Osteocyte (in vitro differentiated cells): ENCODE results near the gene PYHIN1. TPM values are rescaled to one million over a fixed set of nuclear protein-coding genes. Genes with fewer than 3 reads are reported as not detected.
"Not testable (repeated sequence)": the region's sequence is repeated elsewhere in the genome, so short reads cannot be mapped to it uniquely, and the experiment has no call there.

Experiments
- DNase-seq: peaks from one replicate; pipeline ENCODE4 v3.0.0; 2021; ENCODE audit warnings: mixed read lengths; ENCODE audit not compliant: unreplicated experiment; ENCODE audit errors: extremely low spot score
- H3K27ac Mint-ChIP-seq: one replicate; pipeline ENCODE4 v1.8.0; 2021; ENCODE audit warnings: mild to moderate bottlenecking, mixed read lengths; ENCODE audit not compliant: unreplicated experiment
- H3K27me3 Mint-ChIP-seq: one replicate; pipeline ENCODE4 v1.8.0; 2021; ENCODE audit warnings: mixed read lengths; ENCODE audit not compliant: unreplicated experiment
- H3K36me3 Mint-ChIP-seq: one replicate; pipeline ENCODE4 v1.8.0; 2021; ENCODE audit warnings: mixed read lengths; ENCODE audit not compliant: unreplicated experiment
- H3K4me1 Mint-ChIP-seq: one replicate; pipeline ENCODE4 v1.8.0; 2021; ENCODE audit warnings: mixed read lengths; ENCODE audit not compliant: unreplicated experiment
- H3K4me3 Mint-ChIP-seq: one replicate; pipeline ENCODE4 v1.8.0; 2021; ENCODE audit warnings: mild to moderate bottlenecking, moderate library complexity, mixed read lengths; ENCODE audit not compliant: unreplicated experiment
- H3K9me3 Mint-ChIP-seq: one replicate; pipeline ENCODE4 v1.8.0; 2021; ENCODE audit warnings: mixed read lengths; ENCODE audit not compliant: unreplicated experiment
- CTCF ChIP-seq: fragments of 200-600 bp; sonication (generic); IDR thresholded peaks from 2 replicates; pipeline ENCODE4 v1.5.0; 2021; ENCODE audit warnings: antibody characterized with exemption, mild to moderate bottlenecking, moderate library complexity
- total RNA-seq: library from RNA; stranded (reverse); gene quantifications from 2 replicates; pipeline ENCODE4 v1.2.1, GENCODE V29; 2021

Gene PYHIN1
- total RNA-seq, 1 donor from 2014 or later: not detected

- Mint-ChIP-seq H3K36me3 (peaks cover 10% of the 10 kb centered on the region), H3K9me3 (no peaks in the 10 kb centered on the region), H3K27ac (peak overlapping the region; percentile 95), H3K27me3 (no peaks in the 10 kb centered on the region), H3K4me1 (peaks cover 38% of the 10 kb centered on the region), H3K4me3 (peak overlapping the region; percentile 83)
- no peak for TF ChIP-seq CTCF
- DNase-seq: no peak
Observed at GRCh38 chr1:159009287-159009686, 77.9 kb downstream of the PYHIN1 start.

- DNase-seq: no peak
- Mint-ChIP-seq H3K27ac (peak within 1 kb of the TSS; percentile 95), H3K4me1 (peaks cover 43% of the 10 kb centered on the region), H3K36me3 (peaks cover 15% of the 10 kb centered on the region), H3K9me3 (no peaks in the 10 kb centered on the region), H3K27me3 (no peaks in the 10 kb centered on the region), H3K4me3 (peak within 1 kb of the TSS; percentile 83)
- no peak for TF ChIP-seq CTCF
Observed at GRCh38 chr1:159009704-159010361, 78.5 kb downstream of the PYHIN1 start, which contains the start of gene IFI16. IFI16 (plus strand) TSS chr1:159009907; CDS start chr1:159014681, 4,774 bp downstream.

- Mint-ChIP-seq H3K27me3 (no peaks in the 10 kb centered on the region), H3K4me3 (peak overlapping the region; percentile 83), H3K36me3 (peaks cover 19% of the 10 kb centered on the region), H3K4me1 (peaks cover 48% of the 10 kb centered on the region), H3K9me3 (no peaks in the 10 kb centered on the region), H3K27ac (peak overlapping the region; percentile 95)
- TF ChIP-seq CTCF: no peak
- DNase-seq: no peak
Observed at GRCh38 chr1:159010391-159010790, 79.0 kb downstream of the PYHIN1 start.

- Mint-ChIP-seq H3K27ac (peak overlapping the region; percentile 95), H3K36me3 (peaks cover 25% of the 10 kb centered on the region), H3K4me3 (peak overlapping the region; percentile 83), H3K4me1 (peaks cover 52% of the 10 kb centered on the region)
- not testable (repeated sequence) for H3K27me3 Mint-ChIP-seq, DNase-seq, H3K9me3 Mint-ChIP-seq
Observed at GRCh38 chr1:159011001-159011400, 79.6 kb downstream of the PYHIN1 start.

- Mint-ChIP-seq H3K27me3 (no peaks in the 10 kb centered on the region), H3K9me3 (no peaks in the 10 kb centered on the region), H3K27ac (no peak overlapping the region), H3K36me3 (peaks cover 32% of the 10 kb centered on the region), H3K4me3 (peak overlapping the region; percentile 66), H3K4me1 (peaks cover 52% of the 10 kb centered on the region)
- DNase-seq: no peak
- no peak for TF ChIP-seq CTCF
Observed at GRCh38 chr1:159011751-159012150, 80.4 kb downstream of the PYHIN1 start.
